NCI-H2081 (cell line): ENCODE results near the gene KLHL35.
"Not testable (repeated sequence)": the region's sequence is repeated elsewhere in the genome, so short reads cannot be mapped to it uniquely, and the experiment has no call there.

ENCODE experiments used
- DNase-seq, 2 experiments: peaks; one replicate each; lab custom pipeline; 2025; lab: John Stamatoyannopoulos, UW

KLHL35 gene

GRCh38 chr11:75422248-75423231 lies 10.5 kb downstream of the KLHL35 start:
- peak in 1 of 2 experiments; percentile 69 for DNase-seq

GRCh38 chr11:75421902-75422247 lies 11.1 kb downstream of the KLHL35 start:
- DNase-seq = no peak

- DNase-seq = no peak
Measured at GRCh38 chr11:75421035-75421602, 11.9 kb downstream of the KLHL35 start.

GRCh38 chr11:75420224-75421034 lies 12.6 kb downstream of the KLHL35 start:
- DNase-seq = no peak

- no peak for DNase-seq
Measured at GRCh38 chr11:75413864-75414263, 19.1 kb downstream of the KLHL35 start.

- DNase-seq = not testable (repeated sequence)
Measured at GRCh38 chr11:75413146-75413545, 19.9 kb downstream of the KLHL35 start.

GRCh38 chr11:75409971-75410370 lies 23.0 kb downstream of the KLHL35 start:
- not testable (repeated sequence) for DNase-seq

- DNase-seq = no peak
Measured at GRCh38 chr11:75408957-75409219, 24.1 kb downstream of the KLHL35 start.

- DNase-seq = peak in 1 of 2 experiments; percentile 66
Measured at GRCh38 chr11:75406338-75406777, 26.6 kb downstream of the KLHL35 start.

GRCh38 chr11:75403983-75404658 lies 28.9 kb downstream of the KLHL35 start:
- DNase-seq = no peak

- no peak for DNase-seq
Measured at GRCh38 chr11:75403037-75403436, 30.0 kb downstream of the KLHL35 start.

- no peak for DNase-seq
Measured at GRCh38 chr11:75402002-75402773, 30.8 kb downstream of the KLHL35 start.

- DNase-seq = no peak
Measured at GRCh38 chr11:75400146-75400865, 32.7 kb downstream of the KLHL35 start.

GRCh38 chr11:75399344-75400145 lies 33.5 kb downstream of the KLHL35 start, which contains the start of gene RPS3:
Gene RPS3, plus strand, starts transcription at chr11:75399518. Its CDS starts 30 bp downstream, at chr11:75399548.
- DNase-seq = peak; percentile 92

GRCh38 chr11:75398906-75399305 lies 34.1 kb downstream of the KLHL35 start:
- no peak for DNase-seq

- no peak for DNase-seq
Measured at GRCh38 chr11:75394085-75394840, 38.7 kb downstream of the KLHL35 start.

GRCh38 chr11:75389925-75390324 lies 43.1 kb downstream of the KLHL35 start:
- no peak for DNase-seq

GRCh38 chr11:75389276-75389605 lies 43.8 kb downstream of the KLHL35 start:
- no peak for DNase-seq
